Measurements from ENCODE around the gene LRBA. TPM values are rescaled to one million over a fixed set of nuclear protein-coding genes. Genes with fewer than 3 reads are reported as not detected.

Gene LRBA
- total and polyA plus RNA-seq, 9 of the 15 experiments (the other 6 are each of a cell fraction or from before 2014, with no cell fraction given): 24.2 to 88.7 (median 59.7) TPM

- peak in 1 of 2 experiments; percentile 31; a peak in 1 of 4 replicates for TF ChIP-seq ARNT (IDR thresholded peaks at IDR 0.05)
- TF ChIP-seq, protein P1, sequence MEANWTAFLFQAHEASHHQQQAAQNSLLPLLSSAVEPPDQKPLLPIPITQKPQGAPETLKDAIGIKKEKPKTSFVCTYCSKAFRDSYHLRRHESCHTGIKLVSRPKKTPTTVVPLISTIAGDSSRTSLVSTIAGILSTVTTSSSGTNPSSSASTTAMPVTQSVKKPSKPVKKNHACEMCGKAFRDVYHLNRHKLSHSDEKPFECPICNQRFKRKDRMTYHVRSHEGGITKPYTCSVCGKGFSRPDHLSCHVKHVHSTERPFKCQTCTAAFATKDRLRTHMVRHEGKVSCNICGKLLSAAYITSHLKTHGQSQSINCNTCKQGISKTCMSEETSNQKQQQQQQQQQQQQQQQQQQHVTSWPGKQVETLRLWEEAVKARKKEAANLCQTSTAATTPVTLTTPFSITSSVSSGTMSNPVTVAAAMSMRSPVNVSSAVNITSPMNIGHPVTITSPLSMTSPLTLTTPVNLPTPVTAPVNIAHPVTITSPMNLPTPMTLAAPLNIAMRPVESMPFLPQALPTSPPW (CRISPR knock-in tag; IDR thresholded peaks at IDR 0.05): 0 out of 2 replicates have a peak, but pooled peaks have one; percentile 5
- TF ChIP-seq RBBP5 (IDR thresholded peaks at IDR 0.05; ENCODE audit: borderline replicate concordance, insufficient read depth, low read length, poor library complexity, severe bottlenecking): no peak
- TF ChIP-seq SOX6 (IDR thresholded peaks at IDR 0.05): peak; percentile 45; the same call in 1 of the 2 replicates
- TF ChIP-seq CEBPB (tag; IDR thresholded peaks at IDR 0.05): peak; percentile 93
- no peak for TF ChIP-seq HNRNPL (IDR thresholded peaks at IDR 0.05; ENCODE audit: low read depth, low read length)
- peak; percentile 37; the same call in 1 of the 2 replicates for TF ChIP-seq EP400 (IDR thresholded peaks at IDR 0.05)
- peak; percentile 74; the same call in 1 of the 2 replicates for TF ChIP-seq ZNF175 (CRISPR knock-in tag; IDR thresholded peaks at IDR 0.05; ENCODE audit: low read depth)
- 0 out of 4 replicates have a peak, but pooled peaks of 1 of the 2 experiments have one; percentile 21 for TF ChIP-seq FOXA3 (CRISPR knock-in tag; conservative IDR thresholded peaks at IDR 0.05 in 1 of 2, IDR thresholded peaks at IDR 0.05 in 1 of 2)
- peak; percentile 86 for TF ChIP-seq DPF2 (IDR thresholded peaks at IDR 0.05)
- TF ChIP-seq ATF3 (IDR thresholded peaks at IDR 0.05): peak; percentile 98
- peak; percentile 55; the same call in 1 of the 2 replicates for TF ChIP-seq ATF3 (CRISPR knock-in tag; conservative IDR thresholded peaks at IDR 0.05)
- peak; percentile 93 for TF ChIP-seq SMARCE1 (IDR thresholded peaks at IDR 0.05)
- peak; percentile 95 for TF ChIP-seq JUN (IDR thresholded peaks at IDR 0.05; ENCODE audit: borderline replicate concordance, low read depth, low read length)
- peak; percentile 72; the same call in 1 of the 2 replicates for TF ChIP-seq JUN (CRISPR knock-in tag; IDR thresholded peaks at IDR 0.05; ENCODE audit: borderline replicate concordance)
- TF ChIP-seq, protein P2, sequence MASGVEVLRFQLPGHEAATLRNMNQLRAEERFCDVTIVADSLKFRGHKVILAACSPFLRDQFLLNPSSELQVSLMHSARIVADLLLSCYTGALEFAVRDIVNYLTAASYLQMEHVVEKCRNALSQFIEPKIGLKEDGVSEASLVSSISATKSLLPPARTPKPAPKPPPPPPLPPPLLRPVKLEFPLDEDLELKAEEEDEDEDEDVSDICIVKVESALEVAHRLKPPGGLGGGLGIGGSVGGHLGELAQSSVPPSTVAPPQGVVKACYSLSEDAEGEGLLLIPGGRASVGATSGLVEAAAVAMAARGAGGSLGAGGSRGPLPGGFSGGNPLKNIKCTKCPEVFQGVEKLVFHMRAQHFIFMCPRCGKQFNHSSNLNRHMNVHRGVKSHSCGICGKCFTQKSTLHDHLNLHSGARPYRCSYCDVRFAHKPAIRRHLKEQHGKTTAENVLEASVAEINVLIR (CRISPR knock-in tag; IDR thresholded peaks at IDR 0.05): no peak
- TF ChIP-seq CHAMP1 (IDR thresholded peaks at IDR 0.05): peak; percentile 98
- TF ChIP-seq MCM7 (IDR thresholded peaks at IDR 0.05): no peak
- TF ChIP-seq TAF9B (IDR thresholded peaks at IDR 0.05; ENCODE audit: partially characterized antibody): peak; percentile 34
- TF ChIP-seq CCNT2 (IDR thresholded peaks at IDR 0.05; ENCODE audit: borderline replicate concordance, extremely low read depth, insufficient read length, low read depth, low read length): peak; percentile 51
- peak; percentile 68 for TF ChIP-seq FOS (IDR thresholded peaks at IDR 0.05; ENCODE audit: extremely low read depth, insufficient read length)
- no peak for TF ChIP-seq KDM1A (IDR thresholded peaks at IDR 0.05)
- no peak for TF ChIP-seq FOXK1 (CRISPR knock-in tag; IDR thresholded peaks at IDR 0.05; ENCODE audit: borderline replicate concordance)
- no peak for TF ChIP-seq ZNF224 (CRISPR knock-in tag; IDR thresholded peaks at IDR 0.05)
- peak; percentile 49 for TF ChIP-seq CXXC5 (CRISPR knock-in tag; IDR thresholded peaks at IDR 0.05)
Observed at GRCh38 chr4:150302553-150302952, 712.5 kb downstream of the LRBA start (continued).

All from K562 (cell line).